Esophagus squamous epithelium (tissue), 4 donors: Measurements from ENCODE around the gene SMIM35.

Experiments used
- POLR2A ChIP-seq, 4 donors: fragments of 450-650 bp; IDR thresholded peaks; one replicate each; pipeline ENCODE4 v1.6.1; 2017; ENCODE audit warnings: antibody characterized with exemption in 4 of 4, mild to moderate bottlenecking in 4 of 4, moderate library complexity in 3 of 4
- TF ChIP-seq, protein P1 (sequence below), 6 experiments: fragments of 450-650 bp in 4 of 6; fragments of 200-600 bp in 2 of 6; sonication (generic) in 2 of 6; IDR thresholded peaks; one replicate each; pipeline ENCODE4 v1.5.1; 2016 to 2019; ENCODE audit warnings: antibody characterized with exemption in 6 of 6, mild to moderate bottlenecking in 4 of 6, moderate library complexity in 4 of 6

DNA sequence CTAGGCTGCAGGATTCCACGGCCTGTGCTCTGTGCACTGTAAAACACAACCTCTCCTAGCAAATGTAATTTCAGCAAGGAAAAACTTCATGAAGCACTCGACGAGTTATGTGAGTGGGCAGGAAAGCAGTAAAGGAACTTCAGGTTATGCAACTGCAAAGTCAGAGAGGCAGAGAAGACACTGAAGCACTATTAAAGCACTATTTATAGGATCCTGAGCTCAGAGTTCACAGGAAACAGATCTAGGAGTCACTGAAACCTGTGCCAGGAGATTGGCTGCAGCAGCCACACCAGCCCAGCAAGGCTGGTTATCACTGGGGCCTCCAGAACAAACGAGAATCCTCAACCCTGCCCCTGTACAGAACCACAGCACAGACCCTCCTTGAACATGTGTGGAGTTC is 2.5 kb downstream of the SMIM35 start:
- TF ChIP-seq, protein P1, sequence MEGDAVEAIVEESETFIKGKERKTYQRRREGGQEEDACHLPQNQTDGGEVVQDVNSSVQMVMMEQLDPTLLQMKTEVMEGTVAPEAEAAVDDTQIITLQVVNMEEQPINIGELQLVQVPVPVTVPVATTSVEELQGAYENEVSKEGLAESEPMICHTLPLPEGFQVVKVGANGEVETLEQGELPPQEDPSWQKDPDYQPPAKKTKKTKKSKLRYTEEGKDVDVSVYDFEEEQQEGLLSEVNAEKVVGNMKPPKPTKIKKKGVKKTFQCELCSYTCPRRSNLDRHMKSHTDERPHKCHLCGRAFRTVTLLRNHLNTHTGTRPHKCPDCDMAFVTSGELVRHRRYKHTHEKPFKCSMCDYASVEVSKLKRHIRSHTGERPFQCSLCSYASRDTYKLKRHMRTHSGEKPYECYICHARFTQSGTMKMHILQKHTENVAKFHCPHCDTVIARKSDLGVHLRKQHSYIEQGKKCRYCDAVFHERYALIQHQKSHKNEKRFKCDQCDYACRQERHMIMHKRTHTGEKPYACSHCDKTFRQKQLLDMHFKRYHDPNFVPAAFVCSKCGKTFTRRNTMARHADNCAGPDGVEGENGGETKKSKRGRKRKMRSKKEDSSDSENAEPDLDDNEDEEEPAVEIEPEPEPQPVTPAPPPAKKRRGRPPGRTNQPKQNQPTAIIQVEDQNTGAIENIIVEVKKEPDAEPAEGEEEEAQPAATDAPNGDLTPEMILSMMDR (IDR thresholded peaks at IDR 0.05), result no peak
- TF ChIP-seq POLR2A (IDR thresholded peaks at IDR 0.05), result no peak
